GM21515 (cell line): ENCODE results near the gene POLD2.
A peak's percentile ranks its signal among the peaks of the same experiment; 100 is the strongest.

ENCODE experiments used
- ATAC-seq: cut with Tn5 transposase; IDR thresholded peaks from one replicate; pipeline ENCODE4 v1.9.1; 2021; ENCODE audit not compliant: unreplicated experiment

The POLD2 gene

DNA sequence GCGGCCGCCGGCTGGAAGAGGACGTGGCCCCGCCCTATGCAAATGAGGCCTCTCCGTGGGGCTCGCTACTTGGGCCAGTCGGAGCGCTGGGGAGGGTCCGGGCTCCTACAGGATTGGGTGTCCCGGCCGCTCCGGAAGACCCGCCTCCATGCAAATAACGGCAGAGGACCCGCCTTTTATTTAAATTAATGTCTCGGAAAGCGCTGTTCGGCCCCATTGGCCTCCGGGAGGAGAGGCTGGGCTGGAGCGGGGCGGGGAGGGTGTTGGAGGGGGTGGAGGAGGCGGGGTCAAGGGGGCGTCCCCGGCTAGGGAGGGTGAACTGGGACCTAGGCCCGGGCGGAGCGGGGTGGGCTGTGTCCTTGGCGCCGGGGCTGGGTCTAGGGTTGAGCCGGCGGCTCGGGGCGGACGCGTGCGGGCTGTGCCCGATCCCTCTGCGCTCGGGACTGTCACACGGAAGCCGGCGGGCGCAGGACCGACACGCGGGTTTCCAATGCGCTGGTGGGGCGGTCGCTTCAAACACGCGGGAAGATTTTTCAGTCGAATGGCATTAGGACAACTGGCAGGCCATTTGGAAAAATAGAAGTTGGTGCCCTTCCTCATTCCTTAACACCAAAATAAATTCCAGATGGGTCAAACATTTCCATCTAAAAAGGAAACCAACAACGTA, 40.7 kb downstream of the POLD2 start:
- ATAC-seq = peak; percentile 88

- ATAC-seq = no peak
These were observed 42.0 kb downstream of the POLD2 start for GRCh38 chr7:44081266-44081748.

GRCh38 chr7:44080686-44081265, 42.6 kb downstream of the POLD2 start:
- ATAC-seq = no peak

DNA sequence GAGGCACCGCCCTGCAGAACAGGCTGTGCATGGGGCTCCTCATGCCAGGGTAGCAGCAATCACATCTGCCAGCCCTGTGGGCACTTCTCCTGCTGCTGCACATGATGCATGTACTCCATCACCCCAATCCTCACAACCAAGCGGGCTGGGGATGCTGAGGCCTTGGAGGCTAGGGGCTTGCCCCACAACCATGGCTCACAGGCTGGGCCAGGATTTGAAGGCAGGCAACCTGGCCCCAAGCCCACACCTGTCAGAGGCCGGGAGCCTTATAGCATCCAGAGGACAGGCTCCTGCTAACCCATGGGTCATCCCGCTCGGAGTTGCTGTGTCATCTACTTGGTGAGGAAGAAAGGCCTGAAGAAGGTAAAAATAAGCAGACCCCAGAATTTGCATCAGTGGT, 43.2 kb downstream of the POLD2 start:
- no peak for ATAC-seq

GRCh38 chr7:44079331-44080021, 43.9 kb downstream of the POLD2 start:
- no peak for ATAC-seq

DNA sequence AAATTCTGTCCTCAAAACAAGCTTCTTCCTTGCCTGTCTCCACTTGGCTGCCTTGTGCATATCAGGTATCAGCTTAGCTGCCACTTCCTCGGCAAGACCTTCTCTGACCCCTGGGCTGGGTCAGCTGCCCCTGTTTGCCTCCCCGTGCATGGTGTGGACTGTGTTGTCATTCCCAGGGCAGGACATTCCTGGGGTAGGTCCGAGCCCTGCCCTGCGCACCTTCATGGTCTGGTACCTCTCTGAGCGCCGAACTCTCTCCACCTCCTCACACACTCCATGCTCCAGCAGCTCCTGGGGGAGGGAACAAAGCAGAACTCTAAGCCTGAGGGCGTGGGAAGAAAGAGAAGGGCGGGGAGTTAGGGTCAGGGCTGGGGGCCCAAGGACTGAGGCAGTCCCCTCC, 44.8 kb downstream of the POLD2 start:
- no peak for ATAC-seq

DNA sequence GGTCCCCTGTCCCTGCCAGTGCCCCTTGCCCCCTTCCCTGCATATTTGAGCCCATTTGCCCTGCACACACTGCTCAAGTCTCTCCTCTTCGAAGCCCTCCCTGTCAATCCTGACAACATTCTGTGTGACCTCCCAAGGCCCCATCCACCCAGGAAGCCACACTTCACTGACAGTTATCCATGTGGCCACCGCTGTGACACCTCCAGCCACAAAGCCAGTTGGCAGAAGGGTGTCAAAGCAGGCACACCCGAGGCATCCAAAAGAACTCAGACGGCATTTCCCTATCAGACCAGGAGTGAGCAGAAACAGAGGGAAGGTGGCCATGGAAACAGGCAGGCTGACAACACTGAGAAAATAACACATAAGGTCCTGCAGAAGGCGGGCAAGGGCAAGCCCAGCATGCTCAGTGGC, 45.7 kb downstream of the POLD2 start:
- no peak for ATAC-seq

DNA sequence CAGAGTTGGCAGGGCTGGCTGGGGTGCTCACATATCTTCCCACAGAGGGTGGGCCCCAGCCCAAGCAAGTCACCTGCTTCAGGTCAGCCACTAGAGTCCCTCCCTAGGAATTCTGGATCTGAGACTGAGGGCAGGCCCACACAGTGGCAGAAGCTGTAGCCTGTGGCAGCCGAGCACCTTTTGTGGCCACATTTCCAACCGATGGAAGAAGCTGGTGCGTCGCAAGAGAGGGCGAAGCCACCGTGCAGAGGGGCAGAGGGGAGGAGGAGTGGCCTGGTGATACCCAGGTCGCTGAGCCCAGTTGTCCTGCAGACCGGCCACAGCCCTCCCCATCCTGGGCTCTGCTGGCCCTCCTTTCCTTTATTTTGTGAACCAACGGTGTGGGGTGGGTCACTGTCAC, 46.3 kb downstream of the POLD2 start:
- ATAC-seq = no peak

DNA sequence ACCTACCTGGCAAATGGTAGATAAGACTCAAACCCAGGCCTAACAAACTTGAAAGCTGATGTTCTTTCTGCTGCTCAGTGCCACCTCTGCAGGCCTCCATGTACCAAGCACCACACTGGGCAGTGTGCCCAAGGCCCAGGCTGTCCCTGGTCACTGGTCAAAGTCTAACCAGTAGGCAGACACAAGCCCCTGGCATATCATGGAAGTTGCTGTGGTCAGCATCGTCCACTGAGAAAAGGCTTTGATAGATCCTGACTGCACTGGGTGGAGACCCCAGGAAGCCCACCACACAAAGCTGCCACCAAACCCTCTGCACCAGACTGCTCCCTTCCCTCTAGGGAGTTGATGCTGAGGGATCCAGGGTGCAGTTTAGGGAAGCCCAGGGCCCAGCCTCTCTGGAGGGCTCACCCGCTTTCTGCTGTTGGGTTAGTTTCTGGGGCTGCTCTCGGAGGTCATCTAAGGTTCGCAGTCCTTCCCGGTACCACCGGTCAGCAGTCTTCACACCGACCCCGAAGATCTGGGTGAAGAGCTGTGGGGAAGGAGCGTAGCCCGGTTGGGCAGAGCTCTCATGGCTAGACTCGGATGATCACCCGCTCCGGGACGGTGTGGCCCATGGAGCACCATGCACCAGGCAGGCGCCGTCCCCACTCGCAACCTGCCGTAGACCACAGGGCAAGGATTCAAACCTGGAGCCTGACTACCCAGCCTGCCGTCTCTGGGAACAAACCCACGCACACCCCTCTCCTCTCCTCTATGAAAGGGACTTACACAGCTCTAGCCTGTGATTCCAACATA, 47.0 kb downstream of the POLD2 start:
- no peak for ATAC-seq

- ATAC-seq = no peak
These were observed 47.9 kb downstream of the POLD2 start for GRCh38 chr7:44075296-44076075.

GRCh38 chr7:44074349-44074695, 49.0 kb downstream of the POLD2 start:
- peak; percentile 12 for ATAC-seq

DNA sequence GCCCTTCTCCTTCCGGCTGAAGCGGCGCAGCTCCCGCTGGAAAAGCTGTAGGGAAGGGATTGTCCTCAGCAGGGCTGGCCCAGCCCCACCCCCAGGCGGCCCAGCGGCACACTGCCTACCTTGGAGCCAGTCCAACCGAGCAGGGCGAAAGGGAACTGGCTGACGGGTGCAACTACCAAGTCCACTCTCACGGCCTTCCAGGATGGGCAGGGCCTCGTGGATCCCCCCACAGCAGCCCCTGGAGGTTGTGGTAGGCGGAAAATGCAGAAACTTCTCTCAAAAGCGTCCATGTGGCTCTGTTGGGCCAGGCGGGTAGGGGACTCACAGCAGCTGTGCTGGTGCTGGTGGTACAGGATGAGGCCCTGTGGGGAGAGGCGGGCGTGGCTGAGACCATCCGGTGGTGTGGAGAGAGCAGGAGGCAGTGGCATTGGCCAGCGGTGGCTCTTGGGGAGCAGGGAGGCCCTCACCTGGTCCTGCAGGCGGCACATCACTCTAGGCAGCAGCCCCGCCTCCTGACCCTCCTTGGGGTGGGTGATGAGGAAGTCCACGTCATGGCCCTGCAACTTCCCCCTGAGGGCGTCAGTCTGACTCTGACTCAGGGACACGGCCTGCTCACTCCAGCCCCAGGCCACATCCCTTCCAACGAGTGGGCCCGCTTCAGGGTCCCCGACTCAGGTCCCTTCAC, 49.5 kb downstream of the POLD2 start:
- peak; percentile 47 for ATAC-seq

DNA sequence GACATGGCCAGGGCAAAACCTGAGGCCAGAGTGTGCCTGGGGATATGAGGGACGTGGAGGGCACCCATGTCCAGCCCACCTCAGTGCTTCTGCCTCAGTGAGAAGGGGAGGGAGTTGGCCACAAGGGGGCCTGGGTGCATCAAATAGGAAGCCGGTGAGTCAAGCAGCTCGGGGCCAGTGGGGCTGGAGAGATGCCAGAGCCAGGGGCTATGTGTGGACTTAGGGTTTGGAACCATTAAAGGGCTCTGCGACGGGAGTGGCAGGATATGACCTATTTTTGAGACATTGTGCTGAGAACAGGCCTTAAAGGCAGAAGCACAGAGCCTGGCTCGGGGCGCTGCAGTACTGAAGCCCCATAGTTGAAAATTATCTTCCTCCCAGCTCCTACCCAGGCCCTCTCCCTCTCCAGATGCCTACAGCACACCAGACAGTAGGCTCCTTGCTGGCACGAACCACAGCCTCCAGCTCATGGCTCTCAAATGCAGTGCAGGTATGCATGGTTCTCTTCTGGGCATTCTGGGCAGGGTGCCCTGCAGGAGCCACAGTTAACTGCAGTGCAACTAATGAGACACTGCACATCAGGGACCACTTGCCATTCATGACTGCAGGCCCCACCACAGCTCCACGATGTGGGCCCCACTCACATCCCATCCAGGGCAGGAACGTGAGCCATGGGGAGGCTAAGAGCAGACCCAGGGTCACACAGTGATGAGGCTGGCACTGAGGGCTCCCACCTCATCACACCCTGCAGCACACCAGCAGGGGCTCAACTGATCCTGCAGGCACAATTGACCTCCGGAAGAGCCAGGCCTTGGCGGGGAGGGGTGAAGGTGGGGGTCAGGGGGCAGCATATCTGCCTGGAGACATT, 50.8 kb downstream of the POLD2 start:
- no peak for ATAC-seq

DNA sequence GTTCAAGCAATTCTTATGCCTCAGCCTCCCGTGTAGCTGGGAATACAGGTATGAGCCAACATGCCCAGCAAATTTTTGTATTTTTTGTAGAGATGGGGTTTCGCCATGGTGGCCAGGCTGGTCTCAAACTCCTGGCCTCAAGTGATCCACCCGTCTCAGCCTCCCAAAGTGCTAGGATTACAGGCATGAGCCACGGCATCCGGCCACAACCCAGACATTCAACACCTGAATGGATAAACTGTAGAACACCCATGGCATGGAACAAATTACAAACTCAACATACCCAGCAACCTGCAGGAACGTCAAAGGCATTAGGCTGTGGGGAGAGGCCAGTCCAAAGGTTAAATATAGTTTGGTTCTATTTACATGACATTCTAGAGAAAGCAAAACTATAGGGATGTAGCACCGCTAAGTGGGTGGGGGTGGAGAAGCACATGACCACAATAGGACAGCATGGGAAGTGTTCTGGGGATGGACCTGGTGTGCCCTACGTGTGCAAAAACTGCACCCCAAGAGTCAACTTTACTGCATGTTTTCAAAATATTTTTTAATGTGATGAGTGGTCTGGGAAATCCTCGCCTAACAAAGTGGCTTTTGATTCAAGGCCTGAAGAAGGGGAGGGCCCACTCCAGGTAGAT, 51.5 kb downstream of the POLD2 start:
- no peak for ATAC-seq

DNA sequence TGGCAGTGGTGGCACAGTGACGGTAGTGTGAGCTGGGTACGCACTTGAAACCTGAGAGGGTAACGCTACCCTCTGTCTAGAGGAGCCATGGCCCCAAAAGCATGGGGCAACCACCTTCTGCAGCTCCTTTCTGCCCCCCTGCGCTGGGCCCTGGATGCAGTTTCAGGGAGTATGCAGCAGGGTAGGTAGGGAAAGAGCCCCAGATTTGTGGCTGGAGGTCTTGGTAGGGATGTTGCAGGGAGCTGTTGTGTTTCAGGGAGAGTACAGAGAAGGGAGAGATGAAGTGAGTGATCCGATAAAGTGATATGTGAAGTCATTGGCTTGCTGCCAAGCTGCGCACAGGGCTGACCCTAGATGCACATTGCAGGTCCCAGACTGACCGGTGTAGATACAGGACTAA, 55.3 kb downstream of the POLD2 start:
- ATAC-seq = no peak

DNA sequence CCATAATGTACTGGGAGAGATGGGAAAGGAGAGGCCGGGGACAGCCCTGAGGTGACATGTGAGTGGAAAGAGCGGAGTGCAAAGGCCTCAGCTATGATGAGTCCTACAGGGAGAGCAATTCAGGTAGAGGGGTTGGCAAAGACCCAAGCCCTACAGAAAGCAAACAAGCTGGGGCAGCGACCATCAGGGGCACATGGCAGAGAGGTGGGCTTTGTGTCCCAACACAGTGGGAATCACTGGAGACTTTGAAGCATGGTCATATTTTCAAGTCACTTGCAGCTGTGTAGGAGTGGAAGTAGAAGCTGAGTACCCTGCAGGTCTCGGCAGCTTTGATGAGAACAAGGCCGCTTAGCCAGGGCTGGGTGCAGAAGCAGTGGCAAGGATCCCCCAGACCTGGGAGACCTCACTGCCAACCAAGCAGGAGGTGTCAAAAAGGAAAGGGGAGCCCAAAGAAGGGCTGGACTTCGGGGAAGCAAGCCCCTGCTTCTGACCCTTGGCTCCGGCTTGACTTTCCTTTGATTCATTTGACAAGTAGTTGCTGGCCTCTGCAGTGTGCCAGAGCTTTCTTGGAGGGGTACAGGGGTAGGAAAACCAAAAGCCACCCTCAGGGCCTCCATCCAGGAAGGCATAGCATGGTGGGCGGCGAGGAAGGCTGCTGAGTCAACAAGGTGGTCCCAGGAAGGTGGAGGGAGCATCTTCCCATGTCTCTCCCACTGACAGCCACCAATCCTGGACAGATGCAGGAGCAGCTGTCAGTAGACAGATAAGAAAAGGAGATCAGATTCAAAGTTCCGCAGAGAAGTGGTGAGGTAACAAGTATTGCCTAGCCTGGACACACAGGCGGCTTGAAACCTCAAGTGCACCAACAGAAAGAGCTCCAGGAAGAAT, 56.0 kb downstream of the POLD2 start:
- ATAC-seq = no peak

DNA sequence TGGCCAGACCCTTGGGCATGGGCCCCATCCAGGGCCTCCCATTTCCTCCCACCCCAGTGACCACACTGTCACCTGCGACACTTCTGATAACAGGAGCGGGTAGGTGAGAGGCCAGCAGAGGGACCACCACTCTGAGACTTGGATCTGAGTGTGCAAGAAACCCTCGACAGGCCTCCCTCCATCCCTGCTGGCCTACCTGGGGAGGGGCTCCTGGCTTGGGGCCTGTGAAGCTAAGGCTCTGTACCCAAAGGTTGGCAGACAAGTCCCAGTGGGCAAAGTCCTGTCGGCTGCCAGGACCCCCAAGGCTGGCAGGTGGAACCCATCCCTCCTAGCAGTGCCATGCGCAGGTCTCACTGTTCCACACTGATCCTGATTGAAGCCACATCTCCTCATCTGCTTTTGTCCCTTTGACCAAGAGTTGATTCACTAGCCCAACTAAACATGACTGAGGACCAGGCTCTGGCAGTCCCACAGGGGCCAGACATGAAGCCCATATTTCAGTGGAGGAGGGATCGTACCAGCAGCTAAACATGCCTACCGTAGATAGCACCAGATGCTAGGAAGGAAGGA, 56.8 kb downstream of the POLD2 start:
- no peak for ATAC-seq

- ATAC-seq = no peak
These were observed 57.3 kb downstream of the POLD2 start for GRCh38 chr7:44066111-44066460.
